H7 (cell line): ENCODE data around the gene ZNF714. TPM values are rescaled to one million over a fixed set of nuclear protein-coding genes. Genes with fewer than 3 reads are reported as not detected.

ENCODE experiments used
- DNase-seq: peaks from one replicate; pipeline ENCODE4 v3.0.0; 2012
- H3K27me3 ChIP-seq: 2 replicates; pipeline ENCODE4 v1.6.0; 2011; ENCODE audit warnings: mild to moderate bottlenecking, low read length; ENCODE audit not compliant: control insufficient read depth, insufficient read depth
- H3K36me3 ChIP-seq: replicated peaks from 2 replicates; pipeline ENCODE4 v1.5.1; 2011; ENCODE audit warnings: low read length; ENCODE audit not compliant: control insufficient read depth, insufficient read depth
- H3K4me3 ChIP-seq: 2 replicates; pipeline ENCODE4 v1.5.1; 2011; ENCODE audit warnings: low read depth, mild to moderate bottlenecking, control low read depth, low read length, moderate library complexity; ENCODE audit not compliant: insufficient read depth
- total RNA-seq: library from RNA; depleted of rRNA; stranded (reverse); fragments of >200 nt; shearing (Covaris generic); gene quantifications from 2 replicates; pipeline ENCODE4 v1.2.3, GENCODE V29; 2014; rRNA removed

The ZNF714 gene
- total RNA-seq, 1 experiment from 2014 or later = 82.7 TPM

- Histone ChIP-seq H3K4me3 (no peak overlapping the region), H3K27me3 (no peaks in the 10 kb centered on the region), H3K36me3 (peaks cover 14% of the 10 kb centered on the region)
- no peak for DNase-seq
Measured at GRCh38 chr19:21143854-21144253, 61.9 kb downstream of the ZNF714 start.

GRCh38 chr19:21147540-21147939, 65.5 kb downstream of the ZNF714 start:
- Histone ChIP-seq H3K36me3 (peaks cover 29% of the 10 kb centered on the region), H3K4me3 (no peak overlapping the region), H3K27me3 (no peaks in the 10 kb centered on the region)
- DNase-seq = no peak

GRCh38 chr19:21148681-21149080, 66.7 kb downstream of the ZNF714 start:
- H3K36me3 ChIP-seq = peaks cover 31% of the 10 kb centered on the region
- DNase-seq = no peak
- no peak overlapping the region for H3K4me3 ChIP-seq
- no peaks in the 10 kb centered on the region for H3K27me3 ChIP-seq

- no peak for DNase-seq
- no peaks in the 10 kb centered on the region for H3K27me3 ChIP-seq
- H3K36me3 ChIP-seq = peaks cover 30% of the 10 kb centered on the region
- no peak overlapping the region for H3K4me3 ChIP-seq
Measured at GRCh38 chr19:21149877-21150276, 67.9 kb downstream of the ZNF714 start.

GRCh38 chr19:21151460-21151859, 69.5 kb downstream of the ZNF714 start:
- DNase-seq = no peak
- no peak overlapping the region for H3K4me3 ChIP-seq
- H3K27me3 ChIP-seq = no peaks in the 10 kb centered on the region
- peaks cover 25% of the 10 kb centered on the region for H3K36me3 ChIP-seq

GRCh38 chr19:21158523-21159135, 76.6 kb downstream of the ZNF714 start:
- no peak for DNase-seq
- Histone ChIP-seq H3K36me3 (no peaks in the 10 kb centered on the region; the same call in 1 of the 2 replicates), H3K27me3 (no peaks in the 10 kb centered on the region), H3K4me3 (no peak overlapping the region)

GRCh38 chr19:21164541-21164940, 82.5 kb downstream of the ZNF714 start:
- Histone ChIP-seq H3K4me3 (no peak overlapping the region), H3K36me3 (peaks cover 2% of the 10 kb centered on the region), H3K27me3 (no peaks in the 10 kb centered on the region)
- DNase-seq = no peak

GRCh38 chr19:21166436-21166835, 84.4 kb downstream of the ZNF714 start:
- no peaks in the 10 kb centered on the region for H3K27me3 ChIP-seq
- H3K4me3 ChIP-seq = no peak overlapping the region
- peaks cover 2% of the 10 kb centered on the region for H3K36me3 ChIP-seq
- no peak for DNase-seq

Other genes with a start within 250 kb of the ZNF714 start
- gene ZNF85, start 159.0 kb upstream of the ZNF714 start, total RNA-seq = 0.26 TPM in 1 of 2 replicates, not detected in the other
- gene ZNF430, start 61.5 kb upstream of the ZNF714 start, total RNA-seq = 3.3 and 9.8 TPM in 2 replicates
- gene ZNF431, start 59.8 kb downstream of the ZNF714 start, total RNA-seq = 2.6 and 5.2 TPM in 2 replicates
- 6.5 and 7.6 TPM in 2 replicates for gene ZNF708, start 247.2 kb downstream of the ZNF714 start, total RNA-seq